ENCODE data around the gene CAND1.

The CAND1 gene

DNA sequence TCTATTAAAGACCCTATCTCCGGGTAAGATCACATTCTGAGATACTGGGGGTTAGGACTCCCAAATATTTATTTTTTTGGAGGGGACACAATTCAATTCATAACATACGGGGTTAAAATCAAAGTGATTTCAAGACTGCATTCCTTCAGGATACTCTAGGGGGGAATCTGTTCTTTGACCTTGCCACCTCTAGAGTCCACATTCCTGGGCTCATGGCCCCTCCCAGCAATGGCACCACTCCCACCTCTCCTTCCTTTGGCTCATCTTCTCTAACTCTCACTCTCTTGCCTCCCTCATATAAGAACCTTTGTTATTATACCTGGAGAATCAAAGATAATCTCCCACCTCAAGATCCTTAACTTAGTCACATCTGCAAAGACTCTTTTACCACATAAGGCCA lies 79.5 kb downstream of the CAND1 start:
- no peak for DNase-seq

DNA sequence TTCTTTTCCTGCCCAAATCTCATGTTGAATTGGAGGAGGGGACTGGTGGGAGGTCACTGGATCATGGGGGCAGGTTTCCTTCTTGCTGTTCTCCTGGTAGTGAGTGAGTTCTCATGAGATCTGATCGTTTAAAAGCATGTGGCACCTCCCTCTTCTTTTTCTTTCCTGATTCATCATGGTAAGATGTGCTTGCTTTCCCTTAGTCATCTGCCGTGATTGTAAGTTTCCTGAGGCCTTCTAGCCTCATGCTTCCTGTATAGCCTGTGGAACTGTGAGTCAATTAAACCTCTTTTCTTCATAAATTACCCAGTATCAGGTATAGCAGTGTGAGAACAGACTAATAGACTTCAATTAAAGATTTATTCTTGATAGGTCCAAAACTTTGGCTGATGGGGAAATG lies 83.5 kb downstream of the CAND1 start:
- no peak for DNase-seq

DNA sequence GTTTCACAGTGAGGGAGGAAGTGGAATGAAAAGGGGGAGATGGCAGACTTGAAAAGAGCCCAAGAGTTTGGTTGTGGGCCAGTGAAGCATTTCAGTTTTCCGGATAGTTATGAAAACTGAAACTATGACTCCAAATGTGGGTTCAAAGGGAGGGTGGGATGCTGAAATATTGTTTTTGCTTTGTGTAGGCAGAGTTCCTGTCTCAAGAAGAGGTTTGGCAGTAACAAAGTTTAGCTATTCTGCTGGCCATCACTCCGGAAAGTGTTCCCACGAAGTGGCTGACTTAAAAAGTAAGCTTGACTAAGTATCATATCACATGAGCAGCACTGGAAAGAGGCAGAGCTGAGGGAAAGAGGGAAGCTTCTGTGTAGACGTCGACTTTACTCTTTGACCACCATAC lies 85.2 kb downstream of the CAND1 start:
- no peak for DNase-seq

DNA sequence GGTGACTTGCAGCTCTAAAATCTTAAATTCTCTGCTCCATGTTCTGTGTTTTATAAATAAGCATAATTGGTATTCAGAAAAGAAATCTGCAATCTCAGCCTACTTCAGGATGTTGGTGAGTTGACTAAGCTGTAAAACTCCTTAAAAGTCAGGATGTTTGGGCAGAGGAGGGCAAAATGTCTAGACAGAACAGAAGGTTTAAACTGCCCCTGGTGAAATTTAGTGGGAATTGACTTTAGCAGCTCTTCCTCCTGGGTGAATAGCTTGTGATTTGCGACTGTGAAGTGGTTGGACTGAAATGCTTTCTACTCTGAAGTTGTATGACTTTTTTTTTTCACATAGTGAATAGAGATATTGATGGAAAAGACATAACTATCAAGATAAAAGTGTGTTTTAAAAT lies 85.8 kb downstream of the CAND1 start:
- no peak for DNase-seq

DNA sequence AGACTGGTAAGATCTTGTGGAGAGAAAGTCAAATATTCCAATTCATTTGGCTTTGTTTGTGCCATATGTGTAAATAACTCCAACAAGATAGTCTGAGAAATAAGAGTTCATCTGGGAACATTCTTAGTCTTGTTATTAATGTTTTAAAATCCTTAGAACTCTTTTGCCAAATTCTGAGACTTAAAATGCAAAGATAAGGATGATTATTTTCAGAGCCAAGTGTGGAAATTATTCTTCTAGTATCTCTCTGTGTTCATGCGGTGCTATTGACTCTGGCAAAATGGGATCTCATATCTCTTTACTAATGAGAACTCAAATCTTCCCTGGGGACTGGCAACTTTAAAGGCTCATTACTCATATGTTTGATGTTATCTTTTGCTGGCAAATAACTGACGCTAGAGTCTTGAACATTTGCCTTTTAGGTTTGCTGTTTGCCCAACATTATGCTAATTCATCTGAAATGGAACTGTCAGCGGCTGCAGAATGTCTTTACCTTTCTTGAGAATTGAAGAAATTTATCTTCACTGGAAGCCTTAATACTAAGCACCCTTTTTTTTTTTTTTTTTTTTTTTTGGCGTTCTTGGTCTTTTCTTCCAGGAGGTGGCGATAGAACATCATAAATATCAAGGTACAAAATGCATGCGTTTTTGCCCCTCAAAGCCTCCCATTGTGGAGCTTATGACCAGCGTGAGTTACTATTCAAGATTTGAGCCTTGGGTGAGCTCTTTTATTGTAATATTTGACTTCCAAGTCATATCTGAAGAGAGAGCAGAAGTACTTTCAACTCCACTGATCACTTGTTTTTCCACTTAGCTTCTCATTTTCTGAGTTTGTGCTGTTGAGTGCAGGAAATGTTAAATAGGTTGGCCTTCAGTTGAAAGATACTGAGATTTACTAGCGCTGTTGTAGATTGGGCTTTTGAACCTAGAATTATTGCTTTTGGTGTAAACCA lies 86.5 kb downstream of the CAND1 start:
- no peak for DNase-seq

DNA sequence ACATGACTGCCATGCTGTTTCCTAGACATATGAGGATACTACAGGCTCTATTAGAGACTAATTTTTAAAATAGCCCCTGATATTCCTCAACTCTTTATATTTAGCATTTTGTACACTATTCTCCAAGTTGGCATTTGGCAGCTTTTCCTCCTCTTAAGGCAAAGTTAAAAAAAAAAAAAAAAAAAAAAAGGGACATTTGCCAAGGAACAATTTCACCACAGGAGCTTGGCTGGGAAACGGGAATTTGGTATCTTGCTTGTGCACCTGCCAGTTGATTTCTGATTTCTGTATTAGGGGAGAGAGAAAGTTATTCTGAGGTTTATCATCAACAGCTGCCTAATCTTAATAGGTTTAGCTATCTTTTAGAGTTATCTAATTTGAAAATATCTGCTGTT lies 87.2 kb downstream of the CAND1 start:
- DNase-seq, result no peak

DNA sequence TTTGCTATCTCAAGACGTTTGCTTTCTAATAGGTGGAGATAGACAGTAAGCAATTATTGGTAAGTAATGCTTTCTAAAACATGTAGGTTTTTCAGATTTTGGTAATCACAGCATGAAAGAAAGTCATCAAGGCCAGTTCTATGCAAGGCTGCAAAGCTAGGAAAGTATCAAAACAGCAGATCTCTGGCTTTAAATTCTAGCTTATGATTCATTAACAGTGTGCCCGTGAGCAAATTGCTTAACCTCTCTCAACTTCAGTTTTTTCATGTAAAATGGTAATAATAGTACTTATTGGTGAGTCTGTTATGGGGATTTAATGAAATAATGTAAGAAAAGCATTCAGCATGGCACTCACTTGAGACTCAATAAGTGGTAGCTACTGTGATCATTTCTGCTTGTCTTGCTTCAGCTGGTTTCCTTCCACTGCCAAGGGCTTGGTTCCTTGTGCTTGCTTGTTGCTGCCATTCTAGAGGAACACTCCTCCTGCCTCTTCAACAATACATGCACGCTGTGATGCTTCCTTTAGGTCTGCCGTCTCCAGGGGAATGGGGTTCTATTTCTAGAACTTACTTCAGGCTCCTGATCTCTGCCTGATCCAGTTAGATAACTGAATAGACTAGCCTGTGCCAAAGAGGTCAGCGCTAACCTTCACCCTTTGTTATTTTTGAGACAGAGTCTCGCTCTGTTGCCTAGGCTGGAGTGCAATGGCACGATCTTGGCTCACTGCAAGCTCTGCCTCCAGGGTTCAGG lies 88.4 kb downstream of the CAND1 start:
- DNase-seq, result no peak

DNA sequence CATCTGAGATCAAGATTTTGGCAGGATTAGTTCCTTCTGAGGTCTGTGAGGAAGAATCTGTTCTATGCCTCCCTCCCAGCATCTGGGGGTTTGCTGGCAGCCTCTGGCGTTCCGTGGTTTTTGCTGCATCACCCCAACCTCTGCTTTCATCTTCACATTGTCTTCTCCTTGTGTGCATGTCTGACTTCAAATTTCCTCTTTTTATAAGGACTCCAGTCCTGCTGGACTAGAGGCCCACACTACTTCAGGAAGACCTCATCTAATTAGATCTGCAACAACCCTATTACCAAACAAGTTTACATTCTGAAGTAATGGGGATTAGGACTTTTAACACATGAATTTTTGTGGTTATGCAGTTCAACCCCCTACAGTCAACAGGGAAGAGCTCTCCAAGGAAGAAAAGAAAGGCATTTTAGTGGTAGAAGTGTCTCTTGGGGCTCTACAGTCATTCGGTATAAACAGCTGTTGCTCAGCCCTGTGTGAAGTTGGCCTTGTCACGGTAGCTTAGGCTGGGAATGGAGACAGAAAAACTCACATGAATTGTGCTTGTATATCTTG lies 89.7 kb downstream of the CAND1 start:
- no peak for DNase-seq

DNA sequence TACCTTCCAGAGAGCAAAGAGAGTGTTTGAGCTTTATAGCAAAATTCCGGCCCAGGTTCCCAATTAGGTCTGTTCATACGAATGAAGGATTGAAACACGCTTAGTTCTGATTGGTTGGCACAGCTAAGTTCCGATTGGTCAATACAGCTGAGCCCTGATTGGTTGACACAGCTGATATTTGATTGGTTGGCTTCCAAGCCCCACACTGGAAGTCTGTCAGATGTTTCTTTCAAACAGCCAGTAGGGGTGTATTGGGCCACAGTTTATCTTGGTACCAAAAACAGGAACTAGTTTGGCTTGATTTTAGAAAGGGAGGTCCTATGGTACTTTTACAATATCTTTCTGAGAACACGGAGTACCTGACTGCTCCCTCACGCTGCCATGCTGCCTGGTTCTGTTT lies 93.4 kb downstream of the CAND1 start:
- DNase-seq, result no peak

DNA sequence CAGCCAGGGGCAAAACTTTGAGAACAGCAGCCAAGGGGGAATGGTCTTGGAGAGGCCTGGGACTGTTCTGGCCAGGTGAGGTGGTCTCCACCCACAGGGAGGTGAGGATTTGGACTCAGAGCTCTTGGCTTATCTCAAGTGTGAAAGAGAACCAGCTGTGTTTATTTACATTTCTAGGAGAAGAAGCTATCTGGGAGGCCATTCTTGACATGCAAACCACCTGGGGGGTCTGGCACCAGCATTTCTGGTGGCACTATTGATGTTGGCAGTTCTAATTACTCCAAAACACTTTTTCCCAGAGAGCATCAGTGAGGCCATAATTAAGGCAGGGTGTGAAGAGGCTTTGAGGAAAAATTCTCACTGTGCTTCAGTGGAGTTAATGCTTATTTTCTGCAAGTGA lies 95.1 kb downstream of the CAND1 start:
- no peak for DNase-seq

DNA sequence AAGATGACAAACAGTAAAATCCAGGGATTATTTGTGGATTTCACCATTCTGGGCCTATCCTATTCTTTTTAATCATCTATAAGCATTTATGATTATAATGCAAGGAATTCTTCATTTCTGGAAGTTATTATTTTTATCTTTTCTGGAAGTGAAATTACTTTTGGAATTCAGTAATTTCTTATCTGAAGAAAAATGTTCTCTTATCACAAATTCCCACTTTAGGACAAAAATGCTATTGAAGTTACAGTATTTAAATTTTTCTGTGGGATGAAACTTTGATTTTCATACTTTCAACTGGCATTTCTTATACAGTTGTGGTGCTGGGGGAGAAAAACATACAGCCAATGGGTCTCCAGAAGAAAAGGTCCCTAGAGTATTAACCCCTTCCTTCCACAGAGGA lies 96.0 kb downstream of the CAND1 start:
- DNase-seq, result no peak

DNA sequence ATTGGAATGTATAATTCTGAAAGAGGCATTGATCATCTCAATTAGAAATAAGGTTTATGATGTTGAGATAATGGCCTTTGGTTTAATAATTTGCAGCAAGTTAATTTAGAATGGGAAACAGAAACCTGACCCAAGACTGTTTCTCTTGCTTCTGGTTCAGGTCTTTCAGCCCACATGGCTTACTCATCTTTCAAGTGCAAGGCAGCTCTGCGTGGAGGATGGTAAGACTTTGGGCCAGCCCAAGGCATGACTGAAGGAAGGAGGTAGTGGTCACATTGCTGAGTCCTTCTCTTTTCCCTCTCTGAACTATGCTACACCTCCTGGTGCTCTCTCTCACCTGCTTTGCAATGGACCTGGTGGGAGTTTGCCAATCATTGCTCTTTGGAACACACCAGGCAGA lies 98.7 kb downstream of the CAND1 start:
- no peak for DNase-seq
